Astrocyte of the cerebellum (primary cell): ENCODE results near the gene GRK4.

Source experiments
- DNase-seq: peaks from one replicate; pipeline ENCODE4 v3.0.0-alpha.2; 2011; ENCODE audit warnings: low read depth
- H3K4me3 ChIP-seq: 2 replicates; pipeline ENCODE4 v1.5.1; 2011; ENCODE audit warnings: mild to moderate bottlenecking, low read depth, low read length, moderate library complexity
- in situ Hi-C: cut with HindIII; loops from 2 replicates; pipeline ENCODE4 v1.10.0; 2017; ENCODE audit warnings: low sequenced_read_pairs
- TF ChIP-seq, protein P1 (sequence below): IDR thresholded peaks from 2 replicates; pipeline ENCODE4 v1.5.1; 2012; ENCODE audit warnings: low read length, low read depth, moderate library complexity, mild to moderate bottlenecking; ENCODE audit errors: missing control alignments

GRK4 gene

DNA sequence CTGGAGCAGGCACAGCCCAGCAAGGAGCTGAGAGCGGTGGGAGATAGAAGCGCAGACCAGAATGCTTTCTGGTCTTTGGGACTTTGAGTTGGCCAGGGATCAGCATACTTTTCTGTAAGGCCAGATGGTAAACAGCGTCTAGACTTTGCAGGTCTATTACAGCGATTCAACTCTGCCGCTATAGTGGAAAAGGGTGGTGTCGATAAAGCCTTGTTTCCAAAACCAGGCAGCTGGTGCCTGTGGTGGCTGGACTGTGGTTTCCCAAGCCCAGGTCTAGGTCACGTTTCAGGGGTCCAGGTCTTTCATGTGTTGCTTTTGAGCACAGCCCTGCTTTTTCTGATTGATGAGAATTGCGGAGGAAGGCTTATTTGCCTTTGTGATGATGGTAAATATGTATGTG, 70.9 kb downstream of the GRK4 start:
- in situ Hi-C loops: no loop called here
- TF ChIP-seq, protein P1, sequence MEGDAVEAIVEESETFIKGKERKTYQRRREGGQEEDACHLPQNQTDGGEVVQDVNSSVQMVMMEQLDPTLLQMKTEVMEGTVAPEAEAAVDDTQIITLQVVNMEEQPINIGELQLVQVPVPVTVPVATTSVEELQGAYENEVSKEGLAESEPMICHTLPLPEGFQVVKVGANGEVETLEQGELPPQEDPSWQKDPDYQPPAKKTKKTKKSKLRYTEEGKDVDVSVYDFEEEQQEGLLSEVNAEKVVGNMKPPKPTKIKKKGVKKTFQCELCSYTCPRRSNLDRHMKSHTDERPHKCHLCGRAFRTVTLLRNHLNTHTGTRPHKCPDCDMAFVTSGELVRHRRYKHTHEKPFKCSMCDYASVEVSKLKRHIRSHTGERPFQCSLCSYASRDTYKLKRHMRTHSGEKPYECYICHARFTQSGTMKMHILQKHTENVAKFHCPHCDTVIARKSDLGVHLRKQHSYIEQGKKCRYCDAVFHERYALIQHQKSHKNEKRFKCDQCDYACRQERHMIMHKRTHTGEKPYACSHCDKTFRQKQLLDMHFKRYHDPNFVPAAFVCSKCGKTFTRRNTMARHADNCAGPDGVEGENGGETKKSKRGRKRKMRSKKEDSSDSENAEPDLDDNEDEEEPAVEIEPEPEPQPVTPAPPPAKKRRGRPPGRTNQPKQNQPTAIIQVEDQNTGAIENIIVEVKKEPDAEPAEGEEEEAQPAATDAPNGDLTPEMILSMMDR: no peak
- no peak for DNase-seq
- no peak overlapping the region for H3K4me3 ChIP-seq

DNA sequence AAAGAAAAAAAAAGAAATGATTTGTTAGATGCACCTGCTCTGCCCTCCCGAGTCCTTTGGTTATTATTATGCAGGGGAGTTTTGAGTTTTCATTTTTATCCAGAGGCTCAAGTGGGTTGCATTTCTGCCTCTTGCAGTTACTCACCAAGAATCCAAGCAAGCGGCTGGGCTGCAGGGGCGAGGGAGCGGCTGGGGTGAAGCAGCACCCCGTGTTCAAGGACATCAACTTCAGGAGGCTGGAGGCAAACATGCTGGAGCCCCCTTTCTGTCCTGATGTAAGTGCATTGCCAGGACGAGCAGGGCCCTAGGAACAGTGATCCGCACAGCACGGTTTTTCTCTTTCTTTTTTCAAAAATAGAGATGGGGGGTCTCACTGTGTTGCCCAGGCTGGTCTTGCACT, 71.9 kb downstream of the GRK4 start:
- H3K4me3 ChIP-seq: no peak overlapping the region
- in situ Hi-C loops: no loop called here
- DNase-seq: no peak
- TF ChIP-seq, protein P1: no peak

DNA sequence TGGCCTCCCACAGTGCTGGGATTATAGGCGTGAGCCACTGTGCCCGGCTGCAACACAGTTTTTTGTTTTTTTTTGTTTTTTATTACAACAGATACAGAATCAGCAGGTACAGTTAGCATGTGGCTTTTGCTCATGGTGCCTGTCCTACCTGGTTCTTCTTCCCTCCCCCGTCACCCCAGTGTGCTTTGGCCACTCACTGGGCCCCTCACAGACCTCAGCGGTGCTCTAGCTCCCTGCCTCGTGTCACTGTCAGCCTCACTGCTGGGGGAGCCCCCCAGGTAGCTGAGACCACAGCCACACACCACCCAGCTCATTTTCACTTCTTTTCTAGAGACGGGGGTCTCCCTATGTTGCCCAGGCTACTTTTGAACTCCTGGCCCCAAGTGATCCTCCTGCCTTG, 72.3 kb downstream of the GRK4 start:
- in situ Hi-C loops: no loop called here
- TF ChIP-seq, protein P1: no peak

DNA sequence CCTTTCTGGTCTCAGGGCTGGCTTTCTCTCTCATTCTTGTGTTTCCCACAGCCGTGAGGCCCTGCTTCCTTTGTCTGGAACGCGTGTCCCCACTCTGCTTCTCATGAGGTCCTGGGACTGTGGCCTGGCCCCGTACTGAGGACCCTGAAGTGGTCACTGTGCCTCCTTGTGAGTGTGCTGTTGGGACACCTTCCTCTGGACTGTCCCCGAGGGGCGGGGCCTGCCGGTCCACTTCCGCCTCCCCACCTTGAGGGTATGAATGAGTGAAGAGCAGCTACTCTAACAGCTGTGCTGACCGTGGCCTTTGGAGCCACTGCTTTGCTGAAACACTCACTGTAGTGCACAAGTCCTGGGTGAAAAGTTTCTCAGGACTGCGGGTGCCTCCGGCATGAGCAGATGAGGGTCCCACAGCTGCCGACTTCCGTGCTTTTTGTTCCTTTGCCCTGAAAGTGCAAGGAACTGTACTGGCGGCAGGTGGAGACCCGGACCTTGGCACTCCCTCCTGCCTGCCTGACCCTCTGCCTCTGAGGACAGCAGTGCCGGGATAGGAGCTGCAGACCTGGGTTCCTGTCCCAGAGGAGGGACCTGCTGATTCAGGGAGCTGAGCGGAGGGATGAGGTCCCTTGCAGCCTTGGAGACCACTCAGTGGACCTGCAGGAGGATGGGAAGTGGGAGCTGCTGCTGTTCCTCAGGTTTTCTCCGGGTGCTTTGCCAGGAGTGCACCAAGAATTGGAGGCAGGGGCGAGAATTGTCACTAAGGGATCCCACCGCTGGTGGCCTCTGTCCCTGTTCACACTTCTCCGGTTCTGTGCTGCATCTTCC, 73.0 kb downstream of the GRK4 start:
- TF ChIP-seq, protein P1: no peak
- in situ Hi-C loops: no loop called here
- no peak overlapping the region for H3K4me3 ChIP-seq
- no peak for DNase-seq

More for the DNA sequence above, 72.3 kb downstream of the GRK4 start:
- no peak overlapping the region for H3K4me3 ChIP-seq
- DNase-seq: no peak

DNA sequence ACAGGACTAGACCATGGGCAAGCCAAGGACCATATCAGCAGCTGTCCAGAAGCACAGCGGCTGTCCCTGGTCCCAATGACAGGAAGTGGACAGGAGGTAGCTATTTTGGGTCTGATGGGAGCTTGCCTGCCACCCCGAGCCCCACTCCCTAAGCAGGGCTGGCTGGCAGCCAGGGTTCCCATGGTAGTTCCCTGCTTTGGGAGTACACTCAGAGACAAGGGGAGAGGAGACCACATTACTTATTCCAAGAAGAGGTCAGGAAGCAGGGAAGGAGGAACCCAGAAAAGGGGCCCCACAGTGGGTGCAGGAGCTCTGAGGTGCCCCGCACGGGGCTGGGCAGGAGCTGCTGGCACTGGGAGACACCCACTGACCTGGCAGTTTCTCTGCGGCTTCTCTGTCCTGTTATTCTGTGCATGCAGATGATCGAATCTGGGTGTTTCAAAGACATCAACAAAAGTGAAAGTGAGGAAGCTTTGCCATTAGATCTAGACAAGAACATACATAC, 74.6 kb downstream of the GRK4 start:
- in situ Hi-C loops: no loop called here
- H3K4me3 ChIP-seq: no peak overlapping the region
- TF ChIP-seq, protein P1: no peak
- no peak for DNase-seq

DNA sequence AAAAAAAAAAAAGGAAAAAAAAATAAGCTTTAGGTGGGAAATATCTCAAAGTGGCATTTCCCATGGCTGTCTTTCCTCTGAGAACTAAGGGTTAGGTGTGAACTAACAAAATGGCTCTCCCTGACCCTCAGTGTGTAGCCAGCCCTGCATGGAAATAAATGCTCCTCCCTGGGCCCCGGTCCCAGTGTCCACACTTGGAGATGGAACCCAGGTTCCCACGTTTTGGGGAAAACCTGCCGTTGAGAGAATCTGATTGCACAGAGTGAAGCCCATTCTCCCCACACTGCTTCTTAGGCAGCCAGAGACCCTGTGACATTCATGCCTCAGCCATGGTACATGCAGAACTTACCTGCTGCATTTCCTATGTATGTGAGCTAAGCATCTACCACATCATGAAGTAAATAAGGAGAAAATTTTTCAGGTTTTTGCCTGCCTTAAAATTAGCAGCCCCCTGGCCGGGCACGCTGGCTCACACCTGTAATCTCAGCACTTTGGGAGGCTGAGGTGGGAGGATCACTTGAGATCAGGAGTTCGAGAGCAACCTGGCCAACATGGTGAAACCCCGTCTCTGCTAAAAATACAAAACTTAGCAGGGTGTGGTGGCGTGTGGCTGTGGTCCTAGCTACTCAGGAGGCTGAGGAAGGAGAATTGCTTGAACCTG, 76.5 kb downstream of the GRK4 start:
- TF ChIP-seq, protein P1: no peak
- in situ Hi-C loops: no loop called here

More for the DNA sequence above, 76.5 kb downstream of the GRK4 start:
- DNase-seq: no peak
- H3K4me3 ChIP-seq: no peak overlapping the region
